BJ (cell line): Measurements from ENCODE around the gene METTL5. TPM values are rescaled to one million over a fixed set of nuclear protein-coding genes. Genes with fewer than 3 reads are reported as not detected.

Source experiments
- CTCF ChIA-PET: fragments of 350-600 bp; formaldehyde crosslinking; extraction: SDS; loops from one replicate; lab custom pipeline; 2021; ENCODE audit warnings: antibody characterized with exemption, inconsistent platforms; lab: Yijun Ruan, JAX
- POLR2A ChIA-PET: fragments of 300-600 bp; sonication (Branson Sonifier 250); formaldehyde crosslinking; extraction: SDS; loops from one replicate; lab custom pipeline; 2021; ENCODE audit warnings: antibody characterized with exemption; lab: Charles Lee
- DNase-seq: peaks from one replicate; pipeline ENCODE4 v3.0.0-alpha.2; 2011; ENCODE audit warnings: low read depth
- H3K27me3 ChIP-seq: 2 replicates; pipeline ENCODE4 v1.6.0; 2011; ENCODE audit warnings: low read length; ENCODE audit not compliant: control insufficient read depth, insufficient read depth
- H3K36me3 ChIP-seq: 2 replicates; pipeline ENCODE4 v1.5.1; 2011; ENCODE audit warnings: low read length; ENCODE audit not compliant: control insufficient read depth, insufficient read depth
- H3K4me3 ChIP-seq: 2 replicates; pipeline ENCODE4 v1.5.1; 2011; ENCODE audit warnings: low read depth, mild to moderate bottlenecking, control low read depth, low read length
- CTCF ChIP-seq: IDR thresholded peaks from 2 replicates; pipeline ENCODE4 v1.5.1; 2011; ENCODE audit warnings: low read depth, mild to moderate bottlenecking, control low read depth, inconsistent platforms, low read length, moderate library complexity; ENCODE audit not compliant: insufficient read depth
- polyA plus RNA-seq: library from polyadenylated mRNA; depleted of rRNA; stranded (reverse); fragments of >200 nt; gene quantifications from 2 replicates; pipeline ENCODE4 v1.2.3, GENCODE V29; 2011; rRNA removed

Gene METTL5
- polyA plus RNA-seq, 1 experiment: 17.3 TPM

- Histone ChIP-seq H3K27me3 (no peaks in the 10 kb centered on the region), H3K4me3 (no peak overlapping the region), H3K36me3 (no peaks in the 10 kb centered on the region)
- ChIA-PET CTCF (no interaction called here), POLR2A (no interaction called here)
- TF ChIP-seq CTCF: no peak
- no peak for DNase-seq
Measured at GRCh38 chr2:169761970-169762292, 62.8 kb downstream of the METTL5 start.

Other genes with a start within 250 kb of the METTL5 start
- 11.7 and 19.1 TPM in 2 replicates for gene PPIG, start 240.6 kb downstream of the METTL5 start, polyA plus RNA-seq
- gene CFAP210, start 130.5 kb downstream of the METTL5 start, polyA plus RNA-seq: not detected in 2 replicates
- gene PHOSPHO2, start 130.4 kb downstream of the METTL5 start, polyA plus RNA-seq: 0.40 and 1.4 TPM in 2 replicates
- gene KLHL23, start 91.1 kb downstream of the METTL5 start, polyA plus RNA-seq: 2.1 and 3.8 TPM in 2 replicates
- gene SSB, start 26.0 kb downstream of the METTL5 start, polyA plus RNA-seq: 35.8 and 106 TPM in 2 replicates
- 7.5 and 16.2 TPM in 2 replicates for gene UBR3, start 2.5 kb upstream of the METTL5 start, polyA plus RNA-seq